ENCODE measurements around the gene AKTIP. TPM values are rescaled to one million over a fixed set of nuclear protein-coding genes. Genes with fewer than 3 reads are reported as not detected.

The AKTIP gene
- total and polyA plus RNA-seq, 9 of the 15 experiments (the other 6 are each of a cell fraction or from before 2014, with no cell fraction given) = 3.0 to 10.7 (median 4.4) TPM

GRCh38 chr16:53449816-53450517 is 53.0 kb downstream of the AKTIP start:
- no peaks in the 10 kb centered on the region for H3K9me3 ChIP-seq (replicated peaks; ENCODE audit: control insufficient read depth, insufficient read depth, low read depth, low read length)
- no peak overlapping the region for H3K4me3 ChIP-seq
- ChIA-PET CTCF (ENCODE audit: low intra/inter-chr PET ratio) (no interaction called here), POLR2A (interaction anchor here (1.1 kb wide), 1 partner anchor 10 kb away, joined by 3 read pairs; no protein-coding TSS in a partner anchor)
- H3K4me2 ChIP-seq (ENCODE audit: insufficient read depth, low read length) = no peak overlapping the region
- H3K27ac ChIP-seq (ENCODE audit: extremely low read depth, low read depth, low read length) = no peak overlapping the region
- FAIRE-seq (no peak), ATAC-seq (no peak), DNase-seq (ENCODE audit: extremely low read depth in 1 of 4, low spot score in 3 of 4) (no peak)
- H2AFZ ChIP-seq (ENCODE audit: low read depth, low read length) = no peak overlapping the region
- no peak overlapping the region for H3K9ac ChIP-seq (ENCODE audit: insufficient read depth in 1 of 2, low read depth in 2 of 2, low read length in 2 of 2)
- no peak for TF ChIP-seq GMEB1 (CRISPR knock-in tag; IDR thresholded peaks at IDR 0.05)
- TF ChIP-seq RFX7 (CRISPR knock-in tag; IDR thresholded peaks at IDR 0.05) = no peak
- TF ChIP-seq MAX (CRISPR knock-in tag; IDR thresholded peaks at IDR 0.05) = no peak
- in situ Hi-C loops (cut with MboI) = no loop called here
- no peaks in the 10 kb centered on the region for H3K79me2 ChIP-seq (ENCODE audit: control insufficient read depth, insufficient read depth, low read length)
- H3K9me1 ChIP-seq (ENCODE audit: control insufficient read depth, insufficient read depth, low read length) = no peaks in the 10 kb centered on the region
- peaks cover 31% of the 10 kb centered on the region for H3K36me3 ChIP-seq (ENCODE audit: control insufficient read depth, insufficient read depth, low read length)
- intact Hi-C loops (cut with micrococcal nuclease) = no loop called here
- H3K4me1 ChIP-seq (replicated peaks in 1 of 2; ENCODE audit: control insufficient read depth in 2 of 2, insufficient read depth in 2 of 2, low read length in 2 of 2) = no peaks in the 10 kb centered on the region
- no TSS peak for BruUV-seq (replicated peaks)
- no peaks in the 10 kb centered on the region for H4K20me1 ChIP-seq (replicated peaks; ENCODE audit: control insufficient read depth, insufficient read depth, low read length)
- no peaks in the 10 kb centered on the region for H3K27me3 ChIP-seq (ENCODE audit: control insufficient read depth in 2 of 2, insufficient read depth in 2 of 2, low read length in 2 of 2)
- WGBS (ENCODE audit: insufficient coverage, low coverage, missing lambda C conversion rate) = 80% methylated on average over 4 of the region's 4 CpGs
